IPS DF 6.9 (cell line): ENCODE data around the gene KRT14.

Experiments
- DNase-seq: peaks from one replicate; pipeline ENCODE4 v3.0.0-alpha.2; 2013; ENCODE audit warnings: low read depth, low spot score
- H3K27ac ChIP-seq: one replicate; pipeline ENCODE4 v1.5.1; 2013; ENCODE audit warnings: low read length, control low read depth
- H3K27me3 ChIP-seq: 2 replicates; pipeline ENCODE4 v1.6.1; 2013; ENCODE audit warnings: mild to moderate bottlenecking, low read length; ENCODE audit not compliant: control insufficient read depth, insufficient read depth
- H3K36me3 ChIP-seq: 2 replicates; pipeline ENCODE4 v1.6.1; 2013; ENCODE audit warnings: low read length; ENCODE audit not compliant: control insufficient read depth, insufficient read depth
- H3K4me1 ChIP-seq: 2 replicates; pipeline ENCODE4 v1.6.1; 2013; ENCODE audit warnings: low read length; ENCODE audit not compliant: control insufficient read depth, insufficient read depth
- H3K4me3 ChIP-seq: 2 replicates; pipeline ENCODE4 v1.5.1; 2013; ENCODE audit warnings: mild to moderate bottlenecking, low read length
- H3K9me3 ChIP-seq: 2 replicates; pipeline ENCODE4 v1.6.1; 2013; ENCODE audit warnings: low read length, inconsistent platforms; ENCODE audit not compliant: control insufficient read depth, insufficient read depth
- WGBS: extraction: QIAGEN DNeasy Blood & Tissue Kit; methylation state at CpG from one replicate; pipeline ENCODE4 v1.1.7; 2013; ENCODE audit warnings: mixed read lengths, missing lambda C conversion rate; ENCODE audit not compliant: insufficient read length, insufficient coverage; 5-methylcytosine and 5-hydroxymethylcytosine counted together

Gene KRT14

DNA sequence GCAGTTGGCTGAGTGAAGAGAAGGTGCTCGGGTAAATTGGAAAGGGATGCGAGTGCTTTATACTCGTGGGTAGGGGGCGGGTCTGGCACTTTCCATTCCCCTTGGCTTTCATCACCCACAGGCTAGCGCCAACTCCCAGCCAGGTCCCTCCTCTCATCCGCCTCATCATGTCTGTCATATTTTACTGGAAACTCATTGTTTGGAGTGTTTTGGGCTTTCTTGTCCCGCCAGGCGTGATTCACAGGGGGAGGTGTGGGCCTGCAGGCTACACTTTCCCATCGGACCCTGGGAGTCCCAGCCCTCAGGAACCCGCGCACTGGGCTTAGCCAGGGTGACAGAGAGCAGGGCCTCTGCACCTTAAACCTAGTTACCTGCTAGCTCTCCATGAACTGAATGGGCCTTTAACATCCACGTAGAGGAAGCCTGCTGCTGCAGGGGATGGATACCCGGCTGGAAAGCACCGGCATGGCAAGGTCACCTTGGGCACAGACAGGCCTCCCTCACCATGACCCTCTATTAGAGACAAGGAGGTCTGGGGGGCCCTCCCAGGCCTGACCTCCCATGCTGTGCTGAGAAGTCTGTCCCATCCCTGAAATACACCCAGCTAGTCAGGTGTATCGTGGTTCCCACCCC lies at the start of gene KRT14:
TSS of gene KRT14 (minus strand) at position 33 of the 633 bp plus-strand sequence. CDS start 61 bp downstream, outside the sequence.
- Histone ChIP-seq H3K27ac (no peak within 1 kb of the TSS), H3K36me3 (no peaks in the 10 kb centered on the region), H3K27me3 (no peaks in the 10 kb centered on the region), H3K4me1 (no peaks in the 10 kb centered on the region), H3K4me3 (no peak within 1 kb of the TSS), H3K9me3 (no peaks in the 10 kb centered on the region)
- no CpG with 5 or more reads among the region's 15 CpGs for WGBS
- DNase-seq = no peak

DNA sequence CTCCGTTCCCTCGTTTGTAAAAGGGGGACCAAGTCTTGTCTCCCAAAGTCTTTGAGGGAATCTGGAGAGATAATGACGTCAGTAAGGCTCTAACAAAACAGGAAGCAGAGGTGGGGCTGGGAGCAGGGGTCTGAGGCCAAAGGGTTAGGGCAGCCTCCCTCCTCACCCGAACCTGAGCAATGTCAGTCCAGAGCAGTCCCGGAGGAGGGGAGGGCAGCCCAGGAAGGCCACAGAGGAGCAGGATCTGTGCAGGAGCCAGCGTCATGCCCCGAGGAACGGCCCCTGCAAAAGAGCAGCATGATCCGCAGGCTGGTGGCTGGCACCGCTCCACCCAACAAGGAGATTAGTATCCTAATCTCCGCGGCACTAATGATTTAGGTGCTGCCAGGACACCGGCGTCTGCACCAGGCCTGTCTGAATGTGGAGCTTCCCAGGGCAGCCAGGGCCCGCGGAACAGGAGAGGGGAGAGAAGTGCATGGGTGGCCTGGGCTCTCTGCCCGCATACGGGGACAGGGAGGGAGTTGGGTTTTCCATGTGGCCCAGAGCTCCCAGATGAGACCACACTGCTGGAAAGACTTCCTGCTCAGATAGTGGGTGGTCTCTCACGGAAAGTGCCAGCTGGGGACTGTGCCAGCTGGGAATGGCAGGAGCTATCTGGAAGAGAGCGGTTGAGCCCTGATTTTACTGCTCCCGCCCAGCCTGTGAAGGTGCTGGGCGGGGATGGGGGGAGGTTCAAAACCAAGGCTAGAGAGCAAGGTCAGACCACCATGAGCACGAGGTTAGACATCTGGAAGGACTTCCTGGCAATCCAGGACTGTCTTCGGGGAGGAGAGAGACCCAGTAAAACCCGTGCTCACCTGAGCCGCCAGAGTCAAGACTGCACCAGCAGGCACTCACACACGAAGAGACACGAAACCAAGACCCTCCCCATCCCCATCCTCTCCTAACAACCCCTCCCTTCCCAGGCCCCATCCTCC lies 48.7 kb upstream of the KRT14 start:
- no CpG with 5 or more reads among the region's 28 CpGs for WGBS
- Histone ChIP-seq H3K4me3 (no peak overlapping the region), H3K36me3 (no peaks in the 10 kb centered on the region), H3K27me3 (no peaks in the 10 kb centered on the region), H3K4me1 (no peaks in the 10 kb centered on the region), H3K27ac (no peak overlapping the region), H3K9me3 (no peaks in the 10 kb centered on the region)
- no peak for DNase-seq

DNA sequence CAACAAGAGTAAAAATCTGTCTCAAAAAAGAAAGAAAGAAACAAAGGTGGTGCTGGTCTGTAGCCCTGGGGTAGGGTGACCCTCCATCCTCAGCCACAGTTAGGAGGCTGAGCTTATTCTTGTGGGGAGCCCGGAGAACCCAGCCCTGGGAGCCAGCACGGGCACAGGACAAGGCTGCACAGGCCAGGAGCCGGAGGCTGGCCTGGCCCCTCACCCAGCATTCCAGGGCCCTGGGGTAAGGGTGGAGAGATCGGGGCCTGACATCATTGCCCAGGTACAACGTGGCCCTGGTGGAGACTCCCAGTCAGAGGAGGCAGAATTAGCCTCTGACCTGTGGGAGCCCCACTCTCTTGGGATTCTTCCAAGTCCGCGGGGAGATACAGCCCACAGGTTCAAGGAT lies 47.9 kb upstream of the KRT14 start:
- no peak overlapping the region for H3K4me3 ChIP-seq
- no peak overlapping the region for H3K27ac ChIP-seq
- no CpG with 5 or more reads among the region's 7 CpGs for WGBS

DNA sequence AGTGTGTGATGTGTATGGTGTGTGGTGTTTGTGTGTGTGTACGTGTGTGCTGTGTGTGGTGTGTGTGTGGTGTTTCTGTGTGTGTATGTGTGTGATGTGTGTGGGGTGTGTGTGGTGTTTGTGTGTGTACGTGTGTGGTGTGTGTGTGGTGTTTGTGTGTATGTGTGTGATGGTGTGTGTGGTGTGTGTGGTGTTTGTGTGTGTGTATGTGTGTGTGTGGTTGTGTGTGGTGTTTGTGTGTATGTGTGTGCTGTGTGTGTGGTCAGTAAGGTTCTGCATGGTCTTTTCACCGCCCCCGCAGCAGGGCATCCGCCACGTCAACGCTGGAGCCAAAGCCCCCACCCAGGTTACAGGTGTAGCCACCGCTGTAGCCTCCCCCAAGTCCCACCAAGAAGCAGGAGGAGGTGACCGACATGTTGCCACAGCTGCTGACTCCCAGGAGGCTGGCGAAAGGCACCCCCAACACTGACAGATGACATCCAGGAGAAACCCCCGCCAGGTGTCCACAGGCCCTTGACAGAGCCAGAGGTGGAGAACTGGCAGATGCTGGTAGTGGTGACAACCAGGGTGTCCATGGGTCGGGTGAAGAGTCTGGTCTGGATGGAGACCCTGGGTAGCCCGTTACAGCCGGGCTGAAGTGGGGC lies 47.0 kb upstream of the KRT14 start:
- no peaks in the 10 kb centered on the region for H3K27me3 ChIP-seq
- no peak overlapping the region for H3K4me3 ChIP-seq
- H3K9me3 ChIP-seq = no peaks in the 10 kb centered on the region
- 100% methylated on average over 2 of the region's 14 CpGs for WGBS
- H3K4me1 ChIP-seq = no peaks in the 10 kb centered on the region
- no peak overlapping the region for H3K27ac ChIP-seq
- no peaks in the 10 kb centered on the region for H3K36me3 ChIP-seq
- DNase-seq = no peak

More for the DNA sequence above, 47.9 kb upstream of the KRT14 start:
- no peaks in the 10 kb centered on the region for H3K27me3 ChIP-seq
- H3K9me3 ChIP-seq = no peaks in the 10 kb centered on the region
- DNase-seq = no peak
- H3K4me1 ChIP-seq = no peaks in the 10 kb centered on the region
- no peaks in the 10 kb centered on the region for H3K36me3 ChIP-seq

DNA sequence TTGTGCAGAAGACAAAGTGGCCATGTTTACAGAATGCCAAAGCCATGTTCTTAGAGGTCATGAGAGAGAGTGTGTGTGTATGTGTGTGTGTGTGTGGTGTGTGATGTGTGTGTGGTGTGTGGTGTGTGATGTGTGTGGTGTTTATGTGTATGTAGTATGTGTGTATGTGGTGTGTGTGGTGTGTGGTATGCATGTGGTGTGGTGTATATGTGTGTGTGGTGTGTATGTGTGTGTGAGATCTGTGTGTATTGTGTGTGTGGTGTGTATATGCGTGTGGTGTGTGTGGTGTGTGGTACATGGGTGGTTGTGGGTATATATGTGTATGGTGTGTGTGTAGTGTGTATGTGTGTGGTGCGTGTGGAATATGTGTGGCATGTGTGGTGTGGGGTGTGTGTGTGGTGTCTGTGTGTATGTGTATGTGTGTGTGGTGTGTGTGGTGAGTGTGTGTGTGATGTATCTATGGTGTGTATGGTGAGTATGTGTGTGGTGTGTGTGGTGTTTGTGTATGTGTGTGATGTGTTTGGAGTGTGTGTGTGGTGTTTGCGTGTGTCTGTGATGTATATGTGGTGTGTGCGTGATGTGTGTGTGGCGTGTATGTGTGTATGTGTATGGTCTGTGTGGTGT lies 45.9 kb upstream of the KRT14 start:
- no peaks in the 10 kb centered on the region for H3K9me3 ChIP-seq
- no peaks in the 10 kb centered on the region for H3K4me1 ChIP-seq
- H3K36me3 ChIP-seq = no peaks in the 10 kb centered on the region
- H3K27ac ChIP-seq = no peak overlapping the region
- no peaks in the 10 kb centered on the region for H3K27me3 ChIP-seq
- no peak for DNase-seq
- no peak overlapping the region for H3K4me3 ChIP-seq
- 99% methylated on average over 5 of the region's 5 CpGs for WGBS

DNA sequence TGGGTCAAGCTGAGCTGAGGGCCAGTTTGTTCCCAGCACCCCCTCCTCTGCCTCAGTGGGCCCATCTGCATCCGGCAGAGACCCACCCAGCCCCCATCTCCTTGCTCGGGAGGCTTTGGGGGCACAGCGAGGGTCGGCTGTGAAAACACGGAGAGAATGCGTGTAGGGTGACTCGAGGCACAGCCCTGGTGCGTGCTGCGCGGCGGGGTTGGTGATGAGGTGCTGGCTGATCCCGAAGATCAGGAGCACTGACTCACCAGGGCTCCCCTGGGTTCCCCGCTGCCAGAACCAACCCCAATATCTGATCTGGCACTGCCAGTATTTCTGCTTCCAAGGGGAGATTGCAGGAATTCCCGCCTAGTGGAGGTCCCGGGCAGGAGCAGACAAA lies 45.2 kb upstream of the KRT14 start:
- H3K36me3 ChIP-seq = no peaks in the 10 kb centered on the region
- H3K27me3 ChIP-seq = no peaks in the 10 kb centered on the region
- H3K9me3 ChIP-seq = no peaks in the 10 kb centered on the region
- H3K27ac ChIP-seq = no peak overlapping the region
- H3K4me3 ChIP-seq = no peak overlapping the region
- DNase-seq = no peak
- WGBS = no CpG with 5 or more reads among the region's 15 CpGs
- H3K4me1 ChIP-seq = no peaks in the 10 kb centered on the region

DNA sequence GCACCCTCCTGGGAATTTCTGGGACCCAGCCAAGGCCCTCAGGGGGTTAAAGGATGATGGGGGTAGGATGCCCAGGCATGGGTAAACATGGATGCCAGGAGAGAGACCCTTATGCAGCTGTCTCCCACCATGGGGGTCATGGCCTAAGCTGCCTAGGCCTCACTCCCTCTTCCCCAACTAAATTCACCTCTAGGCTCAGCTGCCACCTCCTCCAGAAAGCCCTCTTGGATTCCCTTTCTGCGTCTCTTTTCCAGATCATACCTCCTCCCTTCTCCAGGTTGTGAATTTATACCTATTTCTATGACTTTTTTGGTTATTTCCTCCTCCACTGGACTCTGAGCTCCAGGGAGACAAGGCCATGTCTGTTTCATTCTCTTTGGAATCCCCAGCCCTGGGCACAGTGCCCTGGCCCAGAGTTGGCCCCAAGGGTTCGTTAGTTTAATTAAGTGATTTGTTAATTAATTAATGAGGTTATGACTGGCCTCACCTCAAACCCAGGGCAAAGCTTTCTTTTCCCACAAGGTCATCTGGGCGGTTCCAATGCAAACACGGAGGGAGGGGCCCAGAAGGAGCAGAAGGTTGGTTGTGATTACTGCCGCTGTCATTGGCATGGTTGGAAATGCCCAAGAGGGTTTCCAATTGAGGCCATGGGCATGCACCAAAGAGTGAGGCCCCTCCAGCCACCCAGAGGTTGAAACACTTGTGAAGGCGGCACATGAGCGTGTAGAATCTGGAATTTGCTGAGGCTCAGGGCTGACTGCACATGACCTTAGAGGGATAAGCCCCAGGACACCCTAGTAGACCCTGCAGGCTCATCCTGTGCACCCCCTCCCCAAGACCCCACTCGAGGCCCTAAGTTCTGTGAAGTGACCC lies 44.6 kb upstream of the KRT14 start:
- no peaks in the 10 kb centered on the region for H3K36me3 ChIP-seq
- no peaks in the 10 kb centered on the region for H3K27me3 ChIP-seq
- H3K4me1 ChIP-seq = no peaks in the 10 kb centered on the region
- WGBS = no CpG with 5 or more reads among the region's 8 CpGs
- H3K9me3 ChIP-seq = no peaks in the 10 kb centered on the region
- no peak overlapping the region for H3K27ac ChIP-seq
- H3K4me3 ChIP-seq = no peak overlapping the region
- no peak for DNase-seq

DNA sequence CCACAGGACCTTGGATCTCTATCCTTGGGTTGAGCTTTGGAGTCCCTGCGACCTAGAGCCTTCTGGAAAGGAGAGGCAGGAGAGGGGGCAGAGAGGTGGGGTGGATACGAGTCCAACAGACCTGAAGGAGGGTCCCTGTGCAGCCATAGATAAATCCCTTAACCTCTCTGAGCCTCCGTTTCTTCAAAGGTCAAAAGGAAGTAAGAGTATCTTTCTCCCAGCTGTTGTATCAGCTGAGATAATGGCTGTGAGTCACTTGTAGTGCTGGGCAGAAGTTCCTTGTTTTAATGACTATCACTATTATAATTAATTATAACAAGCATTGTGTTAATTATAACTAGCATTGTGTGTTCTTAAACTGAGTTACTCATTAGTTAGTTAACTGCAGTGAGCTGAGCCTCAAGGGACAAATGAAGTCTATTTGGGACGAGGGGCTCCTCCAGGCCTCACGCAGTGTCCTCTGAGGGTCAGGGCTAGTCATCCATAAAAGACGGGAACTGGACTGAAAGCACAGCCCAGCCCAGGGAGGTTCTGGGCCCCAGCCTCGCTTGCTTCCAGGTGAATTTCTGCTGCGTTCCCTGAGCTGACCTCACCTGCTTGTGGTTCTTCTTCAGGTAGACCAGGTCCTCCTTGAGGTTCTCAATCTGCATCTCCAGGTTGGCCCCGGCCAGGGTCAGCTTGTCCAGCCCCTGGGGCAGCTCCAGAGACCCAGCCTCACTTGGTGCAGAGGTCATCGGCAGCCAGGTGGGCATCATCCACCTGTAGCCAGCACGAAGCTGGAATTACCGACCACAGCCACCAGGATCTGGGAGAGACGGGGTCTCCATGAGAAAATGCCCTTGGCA lies 43.4 kb upstream of the KRT14 start:
- Histone ChIP-seq H3K27me3 (no peaks in the 10 kb centered on the region), H3K4me1 (no peaks in the 10 kb centered on the region), H3K27ac (no peak overlapping the region), H3K4me3 (no peak overlapping the region), H3K9me3 (no peaks in the 10 kb centered on the region), H3K36me3 (no peaks in the 10 kb centered on the region)
- WGBS = no CpG with 5 or more reads among the region's 13 CpGs
- DNase-seq = no peak

DNA sequence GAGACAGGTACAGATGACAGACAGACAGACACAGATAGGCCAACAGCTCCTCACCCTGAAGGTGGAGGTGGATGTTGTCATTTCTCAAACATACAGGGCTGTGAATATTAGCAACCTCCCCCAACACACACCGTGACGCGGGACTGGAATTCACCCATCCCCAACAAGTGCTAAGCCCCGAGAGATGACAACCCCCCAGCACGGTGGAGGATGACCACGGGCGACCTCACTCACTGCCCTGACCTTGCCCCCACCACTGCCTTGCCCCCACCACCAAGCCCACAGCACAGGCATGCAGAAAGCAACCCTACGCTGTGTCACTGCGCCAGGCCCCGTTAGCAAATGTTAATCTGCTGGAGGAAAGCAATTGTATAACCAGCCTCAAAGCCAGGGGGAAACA lies 42.6 kb upstream of the KRT14 start:
- Histone ChIP-seq H3K4me3 (no peak overlapping the region), H3K4me1 (no peaks in the 10 kb centered on the region; the same call in 1 of the 2 replicates), H3K9me3 (no peaks in the 10 kb centered on the region), H3K27ac (no peak overlapping the region), H3K36me3 (no peaks in the 10 kb centered on the region), H3K27me3 (no peaks in the 10 kb centered on the region)
- WGBS = no CpG with 5 or more reads among the region's 10 CpGs
- DNase-seq = no peak
